Chondrocyte (in vitro differentiated cells): ENCODE results near the gene MTOR. TPM values are rescaled to one million over a fixed set of nuclear protein-coding genes. Genes with fewer than 3 reads are reported as not detected.
A peak's percentile ranks its signal among the peaks of the same experiment; 100 is the strongest.

Experiments used
- DNase-seq: peaks from one replicate; pipeline ENCODE4 v3.0.0; 2021; ENCODE audit warnings: mixed read lengths, low spot score
- H3K27ac Mint-ChIP-seq: one replicate; pipeline ENCODE4 v1.8.0; 2021; ENCODE audit warnings: mild to moderate bottlenecking, moderate library complexity, mixed read lengths; ENCODE audit not compliant: unreplicated experiment
- H3K27me3 Mint-ChIP-seq: 2 replicates; pipeline ENCODE4 v1.8.0; 2021; ENCODE audit warnings: low read depth, mixed read lengths
- H3K36me3 Mint-ChIP-seq: 2 replicates; pipeline ENCODE4 v1.8.0; 2021; ENCODE audit warnings: low read depth, mixed read lengths
- H3K4me1 Mint-ChIP-seq: 2 replicates; pipeline ENCODE4 v1.8.0; 2021; ENCODE audit warnings: low read depth, mild to moderate bottlenecking, mixed read lengths
- H3K4me3 Mint-ChIP-seq: one replicate; pipeline ENCODE4 v1.8.0; 2021; ENCODE audit warnings: mild to moderate bottlenecking, moderate library complexity, mixed read lengths; ENCODE audit not compliant: unreplicated experiment
- H3K9me3 Mint-ChIP-seq: 2 replicates; pipeline ENCODE4 v1.8.0; 2021; ENCODE audit warnings: low read depth, mixed read lengths
- total RNA-seq: library from RNA; stranded (reverse); gene quantifications from 3 replicates; pipeline ENCODE4 v1.2.1, GENCODE V29; 2021
- TF ChIP-seq, protein P1 (sequence below): fragments of 200-600 bp; sonication (generic); IDR thresholded peaks from 2 replicates; pipeline ENCODE4 v1.5.0; 2021; ENCODE audit warnings: antibody characterized with exemption, mild to moderate bottlenecking, moderate library complexity

Gene MTOR
- total RNA-seq, 1 donor from 2014 or later: 36.9 TPM

DNA sequence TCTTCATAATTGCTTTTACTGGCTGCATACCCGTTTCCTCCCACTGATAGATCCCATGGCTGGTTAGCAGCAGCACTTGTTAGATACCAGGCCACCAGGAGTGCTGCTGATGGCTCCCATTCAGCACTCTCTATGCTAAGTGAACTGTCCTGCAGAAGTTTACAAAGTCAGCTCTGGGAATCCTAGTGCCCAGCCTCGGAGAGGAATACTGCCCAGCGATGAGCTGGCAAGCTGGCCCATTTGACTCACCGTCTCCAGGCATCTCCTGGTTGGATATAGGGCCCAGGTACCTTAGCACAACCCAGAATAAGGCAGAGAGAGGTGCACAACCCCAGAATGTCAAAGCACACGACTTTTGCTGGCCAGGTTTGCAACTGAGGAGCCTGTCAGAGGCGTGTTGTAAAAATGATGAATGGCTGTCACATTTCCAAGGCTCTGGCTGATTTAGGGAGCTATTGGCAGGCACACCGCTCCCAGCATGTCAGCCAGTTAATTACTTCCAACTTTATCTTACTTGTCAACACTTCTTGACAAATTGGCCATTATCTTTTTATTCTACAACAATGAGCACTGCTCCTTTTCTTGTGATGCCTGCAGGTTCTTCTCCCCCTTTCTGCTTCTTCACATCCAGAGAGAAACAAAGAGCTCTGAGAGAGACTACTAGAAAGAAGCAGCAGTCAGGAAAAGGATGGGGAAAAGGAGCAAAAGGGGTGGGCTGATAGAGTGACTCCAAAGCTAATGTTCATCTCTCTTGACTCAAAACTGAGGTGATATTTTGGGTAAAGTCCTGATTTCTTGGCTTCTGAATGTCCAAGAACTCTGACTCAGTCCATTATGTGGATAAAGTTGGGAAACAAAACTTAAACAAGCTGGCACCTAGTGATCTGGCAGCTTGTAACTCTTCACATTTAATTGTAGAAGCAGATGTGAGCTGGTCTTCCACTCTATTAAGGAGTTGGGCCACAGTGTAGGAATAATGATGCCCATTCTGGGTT lies 84.0 kb downstream of the MTOR start:
- Mint-ChIP-seq H3K27ac (peak overlapping the region; percentile 73), H3K4me3 (no peak overlapping the region), H3K36me3 (peaks cover 4% of the 10 kb centered on the region), H3K9me3 (no peaks in the 10 kb centered on the region), H3K4me1 (peaks cover 71% of the 10 kb centered on the region), H3K27me3 (no peaks in the 10 kb centered on the region)
- no peak for DNase-seq
- TF ChIP-seq, protein P1, sequence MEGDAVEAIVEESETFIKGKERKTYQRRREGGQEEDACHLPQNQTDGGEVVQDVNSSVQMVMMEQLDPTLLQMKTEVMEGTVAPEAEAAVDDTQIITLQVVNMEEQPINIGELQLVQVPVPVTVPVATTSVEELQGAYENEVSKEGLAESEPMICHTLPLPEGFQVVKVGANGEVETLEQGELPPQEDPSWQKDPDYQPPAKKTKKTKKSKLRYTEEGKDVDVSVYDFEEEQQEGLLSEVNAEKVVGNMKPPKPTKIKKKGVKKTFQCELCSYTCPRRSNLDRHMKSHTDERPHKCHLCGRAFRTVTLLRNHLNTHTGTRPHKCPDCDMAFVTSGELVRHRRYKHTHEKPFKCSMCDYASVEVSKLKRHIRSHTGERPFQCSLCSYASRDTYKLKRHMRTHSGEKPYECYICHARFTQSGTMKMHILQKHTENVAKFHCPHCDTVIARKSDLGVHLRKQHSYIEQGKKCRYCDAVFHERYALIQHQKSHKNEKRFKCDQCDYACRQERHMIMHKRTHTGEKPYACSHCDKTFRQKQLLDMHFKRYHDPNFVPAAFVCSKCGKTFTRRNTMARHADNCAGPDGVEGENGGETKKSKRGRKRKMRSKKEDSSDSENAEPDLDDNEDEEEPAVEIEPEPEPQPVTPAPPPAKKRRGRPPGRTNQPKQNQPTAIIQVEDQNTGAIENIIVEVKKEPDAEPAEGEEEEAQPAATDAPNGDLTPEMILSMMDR: no peak

DNA sequence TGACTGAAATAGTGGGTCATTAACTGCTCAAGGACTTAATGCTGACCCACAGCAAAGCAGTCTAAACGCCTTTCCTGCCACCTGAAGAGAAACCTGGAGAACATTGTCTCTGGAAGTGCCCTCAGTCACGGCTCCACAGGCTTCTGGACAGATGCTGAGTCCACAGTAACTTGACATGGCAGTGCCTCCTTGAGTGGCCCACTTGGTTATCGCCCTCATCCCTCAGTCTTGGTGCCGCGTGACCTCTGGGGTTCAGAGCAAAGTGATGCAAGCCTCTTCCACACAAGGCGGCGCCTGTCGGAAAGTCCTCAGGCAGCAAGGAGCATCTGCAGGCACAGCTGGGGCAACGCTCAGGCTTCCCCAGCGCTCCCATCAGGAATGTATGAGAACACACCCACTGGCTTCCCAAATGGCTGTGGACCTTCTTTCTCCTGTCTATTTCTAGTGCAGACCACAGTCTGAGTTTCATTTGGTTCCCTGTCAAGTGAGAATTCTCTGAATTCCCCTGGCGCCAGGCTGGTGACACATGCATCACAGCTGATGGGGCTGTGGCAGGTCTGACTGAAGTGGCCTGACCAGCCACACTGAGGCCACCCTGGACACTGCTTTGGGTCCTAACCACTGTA lies 86.2 kb downstream of the MTOR start:
- H3K9me3 Mint-ChIP-seq: no peaks in the 10 kb centered on the region
- peaks cover 3% of the 10 kb centered on the region for H3K36me3 Mint-ChIP-seq
- no peak overlapping the region for H3K4me3 Mint-ChIP-seq
- TF ChIP-seq, protein P1: no peak
- no peaks in the 10 kb centered on the region for H3K27me3 Mint-ChIP-seq
- DNase-seq: no peak
- H3K4me1 Mint-ChIP-seq: peaks cover 71% of the 10 kb centered on the region
- peak overlapping the region; percentile 76 for H3K27ac Mint-ChIP-seq

DNA sequence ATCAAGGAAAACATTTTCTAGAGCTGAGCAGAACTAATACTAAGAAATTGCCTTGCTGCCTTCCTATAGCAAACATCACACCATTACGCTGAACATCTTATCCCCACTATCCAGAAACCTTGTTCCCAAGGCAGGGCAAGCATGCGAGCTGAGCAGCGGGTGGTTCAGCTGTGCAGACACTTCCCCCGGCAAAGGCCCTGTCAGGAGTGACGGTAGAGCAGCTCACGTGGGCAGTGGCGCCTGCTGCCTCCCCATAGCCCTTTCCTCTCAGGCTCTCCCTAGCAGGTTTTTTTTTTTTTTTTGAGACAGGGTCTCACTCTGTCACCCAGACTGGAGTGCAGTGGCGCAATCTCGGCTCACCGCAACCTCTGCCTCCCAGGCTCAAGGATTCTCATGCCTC lies 86.9 kb downstream of the MTOR start:
- DNase-seq: no peak
- TF ChIP-seq, protein P1: no peak
- no peaks in the 10 kb centered on the region for H3K9me3 Mint-ChIP-seq
- peaks cover 69% of the 10 kb centered on the region for H3K4me1 Mint-ChIP-seq
- H3K36me3 Mint-ChIP-seq: peaks cover 1% of the 10 kb centered on the region
- H3K27me3 Mint-ChIP-seq: no peaks in the 10 kb centered on the region
- H3K4me3 Mint-ChIP-seq: no peak overlapping the region
- H3K27ac Mint-ChIP-seq: peak overlapping the region; percentile 76

DNA sequence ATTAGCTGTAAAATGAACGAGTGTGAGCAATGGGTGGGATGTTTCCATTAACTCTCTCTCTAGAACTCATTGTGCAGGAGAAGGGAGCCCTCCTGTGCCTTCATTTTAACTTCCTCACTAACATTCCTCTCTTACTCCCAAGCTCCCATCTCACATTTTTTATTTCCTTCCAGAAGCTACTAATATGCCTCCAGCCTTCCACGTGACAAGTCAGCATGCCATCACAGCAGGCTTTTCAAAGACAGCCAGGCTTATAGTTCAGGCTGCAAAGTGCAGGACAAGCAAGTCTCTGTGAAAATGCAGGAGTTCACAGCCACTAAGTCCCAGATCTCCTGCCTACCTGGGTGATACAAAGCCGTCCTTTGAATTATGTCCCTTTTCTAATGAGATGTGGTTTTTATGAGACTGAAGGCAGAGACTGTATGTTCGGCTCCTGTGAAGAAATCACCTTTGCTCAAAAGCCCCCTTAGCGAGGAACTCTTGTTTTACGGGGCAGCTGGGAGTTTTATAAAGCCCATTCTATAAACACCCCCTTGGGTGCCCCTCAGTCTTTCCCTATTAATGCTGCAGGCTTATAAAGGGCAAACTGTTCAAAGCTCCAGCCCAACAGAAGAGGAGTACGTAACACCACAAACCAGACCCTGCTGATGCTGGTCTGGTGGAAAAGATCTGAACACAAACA lies 87.9 kb downstream of the MTOR start:
- peaks cover 59% of the 10 kb centered on the region for H3K4me1 Mint-ChIP-seq
- TF ChIP-seq, protein P1: peak; percentile 45
- H3K4me3 Mint-ChIP-seq: no peak overlapping the region
- no peaks in the 10 kb centered on the region for H3K36me3 Mint-ChIP-seq
- peak overlapping the region; percentile 70 for H3K27ac Mint-ChIP-seq
- DNase-seq: no peak
- no peaks in the 10 kb centered on the region for H3K9me3 Mint-ChIP-seq
- no peaks in the 10 kb centered on the region for H3K27me3 Mint-ChIP-seq

DNA sequence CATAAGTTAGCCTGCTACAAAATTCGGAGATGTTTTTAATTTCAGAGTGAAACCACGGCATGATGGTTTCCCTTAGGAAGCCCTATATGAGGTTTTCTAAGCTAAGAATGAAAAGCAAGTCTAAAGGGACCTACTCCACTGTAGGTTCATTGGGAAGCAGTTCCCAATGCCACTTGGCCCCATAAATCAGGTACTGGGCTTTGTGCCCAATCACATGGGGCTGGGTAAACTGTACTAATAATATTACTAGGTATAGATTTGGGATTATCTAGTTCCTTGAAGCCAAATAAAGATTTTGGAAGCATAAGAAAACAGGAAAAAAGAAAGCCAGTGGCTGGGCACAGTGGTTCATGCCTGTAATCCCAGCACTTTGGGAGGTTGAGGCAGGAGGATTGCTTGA lies 92.2 kb downstream of the MTOR start:
- H3K36me3 Mint-ChIP-seq: peaks cover 3% of the 10 kb centered on the region
- DNase-seq: no peak
- H3K4me3 Mint-ChIP-seq: no peak overlapping the region
- TF ChIP-seq, protein P1: no peak
- H3K9me3 Mint-ChIP-seq: no peaks in the 10 kb centered on the region
- peaks cover 16% of the 10 kb centered on the region for H3K4me1 Mint-ChIP-seq
- no peak overlapping the region for H3K27ac Mint-ChIP-seq
- H3K27me3 Mint-ChIP-seq: no peaks in the 10 kb centered on the region
